KOPT-K1 (cell line): ENCODE results near the gene THEM5.

Source experiments
- H3K27ac ChIP-seq: fragments of 200-600 bp; sonication (generic); 2 replicates; pipeline ENCODE4 v1.5.1; 2016; ENCODE audit warnings: antibody characterized with exemption, mild to moderate bottlenecking, low read depth, low read length; ENCODE audit not compliant: poor library complexity, severe bottlenecking
- H3K36me3 ChIP-seq: fragments of 200-600 bp; sonication (generic); 2 replicates; pipeline ENCODE4 v1.5.1; 2017; ENCODE audit warnings: antibody characterized with exemption, mild to moderate bottlenecking, low read length, moderate library complexity; ENCODE audit not compliant: insufficient read depth
- H3K9me3 ChIP-seq: fragments of 200-600 bp; sonication (generic); 2 replicates; pipeline ENCODE4 v1.5.1; 2017; ENCODE audit warnings: antibody characterized with exemption, low read length, mild to moderate bottlenecking; ENCODE audit not compliant: insufficient read depth, poor library complexity, severe bottlenecking

Gene THEM5

GRCh38 chr1:151809290-151809984 lies 44.1 kb downstream of the THEM5 start:
- Histone ChIP-seq H3K9me3 (no peaks in the 10 kb centered on the region), H3K36me3 (no peaks in the 10 kb centered on the region), H3K27ac (no peak overlapping the region)

- H3K9me3 ChIP-seq, result no peaks in the 10 kb centered on the region
- no peaks in the 10 kb centered on the region for H3K36me3 ChIP-seq
- no peak overlapping the region for H3K27ac ChIP-seq
Measured at GRCh38 chr1:151807766-151808165, 45.7 kb downstream of the THEM5 start.

DNA sequence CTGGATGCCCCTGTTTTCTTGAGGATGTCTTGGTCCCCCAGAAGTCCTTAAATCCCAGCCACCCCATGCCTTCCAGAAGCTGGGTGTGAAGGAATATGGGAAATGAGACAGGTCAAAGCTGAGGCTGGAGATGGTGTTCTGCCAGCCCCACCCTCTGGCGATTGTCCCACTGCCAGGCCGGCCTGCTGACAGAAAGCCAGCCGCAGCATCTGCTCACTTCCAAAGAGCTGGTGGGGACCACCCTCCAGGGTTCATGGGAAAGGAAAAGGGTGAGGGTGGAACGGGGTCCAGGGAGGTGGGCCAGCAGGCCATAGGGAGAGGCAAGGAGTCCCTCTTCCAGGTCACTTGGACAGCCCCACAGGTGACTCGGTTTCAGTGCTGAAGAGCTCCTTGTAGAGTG lies 46.4 kb downstream of the THEM5 start:
- H3K9me3 ChIP-seq, result no peaks in the 10 kb centered on the region
- no peaks in the 10 kb centered on the region for H3K36me3 ChIP-seq
- no peak overlapping the region for H3K27ac ChIP-seq

DNA sequence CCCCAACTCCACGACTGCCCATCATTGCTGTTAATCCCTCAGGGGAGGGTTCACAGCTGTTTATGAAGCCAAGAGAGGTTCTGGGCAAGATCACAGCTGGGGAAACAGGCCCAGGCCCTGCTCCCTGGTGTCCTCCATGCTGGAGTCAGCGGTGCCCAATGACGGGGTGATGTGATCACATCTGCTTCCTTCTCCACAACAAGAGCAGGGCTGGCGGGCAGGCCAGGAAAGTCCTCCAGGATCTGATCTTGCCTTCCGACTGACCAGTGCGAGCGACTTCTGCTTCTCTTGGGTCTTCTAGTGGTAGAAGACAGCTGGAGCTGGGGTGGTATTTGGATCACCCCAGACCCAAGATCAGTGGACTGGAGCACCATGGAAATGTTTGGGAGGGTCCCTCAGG lies 47.3 kb downstream of the THEM5 start:
- H3K27ac ChIP-seq, result no peak overlapping the region
- no peaks in the 10 kb centered on the region for H3K36me3 ChIP-seq
- no peaks in the 10 kb centered on the region for H3K9me3 ChIP-seq

DNA sequence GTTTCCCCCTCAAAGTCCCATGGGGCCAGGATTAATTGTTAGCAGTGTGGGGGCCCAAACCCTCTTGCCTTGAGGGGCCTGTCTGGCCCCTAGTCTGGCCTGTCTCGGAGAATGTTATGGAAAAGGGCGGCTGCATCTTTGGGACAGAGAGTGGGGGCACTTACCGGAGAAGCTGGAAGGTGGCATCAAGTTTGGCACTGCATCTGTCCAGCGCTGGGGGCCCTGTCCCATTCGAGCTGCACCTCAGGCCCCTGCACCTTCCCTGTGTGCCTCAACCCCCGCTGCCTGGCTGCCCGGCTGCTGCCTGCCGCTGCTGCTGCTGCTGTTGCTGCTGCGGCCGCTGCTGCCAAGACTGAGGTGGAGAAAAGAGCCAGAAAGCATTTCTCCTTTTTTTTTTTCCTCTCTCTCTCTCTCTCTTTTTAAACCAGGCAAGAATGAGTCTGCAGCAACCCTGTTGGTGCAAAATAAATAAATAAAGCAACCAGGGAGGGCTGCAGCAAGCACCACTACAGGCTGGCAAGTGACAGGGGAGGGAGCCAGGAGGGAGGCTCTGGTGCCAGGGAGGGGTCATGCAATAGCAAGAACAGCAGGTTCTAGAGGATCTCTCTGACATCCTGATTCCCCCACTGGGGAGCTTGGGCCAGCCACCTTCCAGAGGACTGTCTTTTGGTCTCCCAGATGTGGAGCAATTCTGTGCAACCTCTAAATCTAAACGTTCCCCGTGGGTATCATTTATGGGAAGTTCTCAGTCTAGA lies 48.3 kb downstream of the THEM5 start, which contains the start of gene LINGO4:
Gene LINGO4 (minus strand): TSS at position 354 of the 755 bp plus-strand sequence. CDS start 2,715 bp downstream, outside the sequence.
- Histone ChIP-seq H3K9me3 (no peaks in the 10 kb centered on the region), H3K36me3 (no peaks in the 10 kb centered on the region), H3K27ac (no peak within 1 kb of the TSS)

- Histone ChIP-seq H3K27ac (no peak overlapping the region), H3K9me3 (no peaks in the 10 kb centered on the region), H3K36me3 (no peaks in the 10 kb centered on the region)
Measured at GRCh38 chr1:151803915-151804314, 49.6 kb downstream of the THEM5 start.

- Histone ChIP-seq H3K27ac (no peak overlapping the region), H3K9me3 (no peaks in the 10 kb centered on the region), H3K36me3 (no peaks in the 10 kb centered on the region)
Measured at GRCh38 chr1:151803164-151803563, 50.3 kb downstream of the THEM5 start.

DNA sequence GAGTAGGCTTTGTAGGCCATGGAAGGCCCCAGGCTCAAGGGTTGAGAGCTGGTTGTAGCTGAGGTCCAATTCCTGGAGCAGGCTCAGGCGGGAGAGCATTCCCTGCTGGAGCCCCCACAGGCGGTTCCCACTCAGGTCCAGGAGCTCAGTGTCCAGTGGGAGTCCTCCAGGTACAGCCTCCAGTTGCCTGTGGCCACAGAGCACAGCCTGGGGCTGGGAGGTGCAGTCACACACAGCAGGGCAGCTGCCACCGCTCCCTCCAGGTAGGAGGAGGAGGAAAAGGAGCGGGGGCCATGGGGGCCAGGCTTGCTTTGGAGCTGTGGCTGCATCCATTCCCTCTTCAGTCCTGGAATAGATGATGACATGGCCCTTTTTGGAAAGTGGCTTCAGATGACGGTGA lies 51.1 kb downstream of the THEM5 start:
- no peak overlapping the region for H3K27ac ChIP-seq
- no peaks in the 10 kb centered on the region for H3K9me3 ChIP-seq
- H3K36me3 ChIP-seq, result no peaks in the 10 kb centered on the region

DNA sequence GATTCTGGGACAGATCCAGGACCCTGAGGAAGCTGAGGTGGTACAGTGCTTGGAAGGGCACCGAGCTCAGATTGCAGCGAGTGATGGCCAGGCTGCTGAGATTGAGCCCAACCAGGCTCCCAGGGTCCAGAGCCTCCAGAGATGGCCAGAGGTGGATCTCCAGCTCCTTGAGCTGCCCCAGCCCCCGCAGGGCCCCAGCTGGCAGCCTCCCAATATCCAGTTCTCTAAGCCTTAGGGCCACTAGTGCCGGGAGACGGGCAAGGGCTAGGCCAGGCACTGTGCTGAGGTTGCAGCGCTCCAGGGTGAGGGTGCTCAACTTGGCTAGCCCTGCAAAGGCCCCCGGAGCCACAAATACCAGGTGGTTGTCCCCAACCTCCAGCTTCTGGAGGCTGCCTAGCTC lies 51.7 kb downstream of the THEM5 start:
- no peak overlapping the region for H3K27ac ChIP-seq
- H3K9me3 ChIP-seq, result no peaks in the 10 kb centered on the region
- no peaks in the 10 kb centered on the region for H3K36me3 ChIP-seq

- Histone ChIP-seq H3K27ac (no peak overlapping the region), H3K36me3 (no peaks in the 10 kb centered on the region), H3K9me3 (no peaks in the 10 kb centered on the region)
Measured at GRCh38 chr1:151801310-151801820, 52.1 kb downstream of the THEM5 start.

DNA sequence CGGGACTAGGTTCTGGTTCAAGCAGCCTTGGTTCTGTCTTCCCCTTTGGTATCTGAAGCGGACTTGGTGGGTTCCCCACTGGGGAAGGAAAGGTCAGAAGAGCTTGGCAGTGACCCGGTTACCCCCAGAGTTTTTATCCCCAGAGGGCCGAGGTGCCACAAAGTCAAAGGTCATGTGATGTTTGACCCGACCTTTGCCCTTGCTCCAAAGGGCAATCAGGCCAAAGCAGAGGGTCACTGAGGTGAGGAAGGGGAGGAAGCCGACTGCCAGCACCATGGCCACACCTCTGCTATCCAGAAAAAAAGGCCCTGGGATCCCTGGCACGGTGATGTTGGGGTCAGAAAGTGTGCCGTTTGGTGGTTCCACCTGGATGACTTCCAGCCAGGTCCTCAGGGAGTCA lies 52.7 kb downstream of the THEM5 start:
- H3K9me3 ChIP-seq, result no peaks in the 10 kb centered on the region
- no peaks in the 10 kb centered on the region for H3K36me3 ChIP-seq
- H3K27ac ChIP-seq, result no peak overlapping the region

- Histone ChIP-seq H3K9me3 (no peaks in the 10 kb centered on the region), H3K36me3 (no peaks in the 10 kb centered on the region), H3K27ac (no peak overlapping the region)
Measured at GRCh38 chr1:151799179-151800022, 54.1 kb downstream of the THEM5 start.

- Histone ChIP-seq H3K9me3 (no peaks in the 10 kb centered on the region), H3K27ac (no peak overlapping the region)
Measured at GRCh38 chr1:151798571-151798970, 54.9 kb downstream of the THEM5 start.

More at GRCh38 chr1:151798571-151798970, 54.9 kb downstream of the THEM5 start:
- no peaks in the 10 kb centered on the region for H3K36me3 ChIP-seq
